Stimulated activated CD8-positive, alpha-beta memory T cell treated with anti-CD3 and anti-CD28 coated beads, Interleukin-12 subunit alpha, Interleukin-12 subunit beta, amount 100 ng/mL, for 24 hours (primary cell): ENCODE measurements around the gene VIT.

ENCODE experiments used
- DNase-seq: peaks from one replicate; pipeline ENCODE4 v3.0.0-alpha.2; 2020; ENCODE audit errors: extremely low read depth

The VIT gene, protein sequence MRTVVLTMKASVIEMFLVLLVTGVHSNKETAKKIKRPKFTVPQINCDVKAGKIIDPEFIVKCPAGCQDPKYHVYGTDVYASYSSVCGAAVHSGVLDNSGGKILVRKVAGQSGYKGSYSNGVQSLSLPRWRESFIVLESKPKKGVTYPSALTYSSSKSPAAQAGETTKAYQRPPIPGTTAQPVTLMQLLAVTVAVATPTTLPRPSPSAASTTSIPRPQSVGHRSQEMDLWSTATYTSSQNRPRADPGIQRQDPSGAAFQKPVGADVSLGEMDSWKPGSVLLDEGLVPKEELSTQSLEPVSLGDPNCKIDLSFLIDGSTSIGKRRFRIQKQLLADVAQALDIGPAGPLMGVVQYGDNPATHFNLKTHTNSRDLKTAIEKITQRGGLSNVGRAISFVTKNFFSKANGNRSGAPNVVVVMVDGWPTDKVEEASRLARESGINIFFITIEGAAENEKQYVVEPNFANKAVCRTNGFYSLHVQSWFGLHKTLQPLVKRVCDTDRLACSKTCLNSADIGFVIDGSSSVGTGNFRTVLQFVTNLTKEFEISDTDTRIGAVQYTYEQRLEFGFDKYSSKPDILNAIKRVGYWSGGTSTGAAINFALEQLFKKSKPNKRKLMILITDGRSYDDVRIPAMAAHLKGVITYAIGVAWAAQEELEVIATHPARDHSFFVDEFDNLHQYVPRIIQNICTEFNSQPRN

DNA sequence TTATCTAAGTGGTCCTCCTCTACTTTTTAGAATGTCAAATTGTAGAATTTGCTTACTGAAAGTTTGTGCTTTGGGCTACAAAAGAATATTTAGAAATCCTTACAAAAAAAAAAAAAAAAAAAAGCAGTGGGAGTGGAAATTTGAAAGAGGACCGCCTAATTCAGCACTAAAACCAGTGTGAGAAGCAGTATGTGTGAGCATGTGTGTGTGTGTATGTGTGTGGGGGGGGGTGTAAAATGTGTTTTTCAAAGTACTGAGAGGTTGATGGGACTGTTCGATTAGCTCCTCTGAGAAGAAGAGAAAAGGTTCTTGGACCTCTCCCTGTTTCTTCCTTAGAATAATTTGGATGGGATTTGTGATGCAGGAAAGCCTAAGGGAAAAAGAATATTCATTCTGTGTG, at the start of gene VIT:
Gene VIT, plus strand, starts transcription at position 175 of the 400 bp plus-strand sequence. CDS start 19,664 bp downstream, outside the sequence.
- no peak for DNase-seq

DNA sequence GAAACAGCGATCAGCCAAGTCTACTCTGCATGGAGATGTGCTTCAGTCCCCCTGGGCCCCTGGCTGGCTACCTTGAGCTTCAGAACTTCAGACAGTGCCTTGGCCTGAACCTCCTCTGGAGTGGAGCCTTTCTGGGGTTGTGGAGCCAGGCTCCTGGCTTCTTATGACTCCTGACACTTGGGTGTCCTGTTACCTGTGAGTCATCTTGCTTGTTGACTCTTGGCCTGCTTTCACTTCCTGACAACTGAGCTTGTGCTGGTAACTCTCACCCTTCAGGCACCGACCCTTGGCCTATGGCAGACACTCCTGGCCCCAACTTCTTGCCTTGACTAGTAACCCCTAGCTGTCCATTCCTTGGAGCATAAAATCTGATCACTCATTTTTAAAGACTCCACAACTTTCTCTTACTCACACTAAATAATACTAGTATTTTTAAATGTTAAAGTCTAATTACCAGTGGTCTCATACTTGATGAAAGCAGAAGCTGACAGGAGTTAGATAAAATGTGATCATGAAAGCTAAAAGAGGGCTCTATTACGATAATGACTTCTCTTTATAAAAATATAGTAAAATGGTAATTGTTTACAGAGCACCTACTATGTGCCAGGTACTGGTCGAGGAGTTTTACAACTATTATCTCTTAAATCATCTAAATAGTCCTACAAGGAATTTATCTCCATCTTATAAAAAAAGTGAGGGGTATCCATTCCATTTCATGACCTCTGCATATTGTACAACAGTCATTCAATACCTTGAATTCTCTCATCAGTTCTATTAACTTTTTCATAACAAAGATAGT, 46.3 kb upstream of the VIT start:
- DNase-seq, result no peak

DNA sequence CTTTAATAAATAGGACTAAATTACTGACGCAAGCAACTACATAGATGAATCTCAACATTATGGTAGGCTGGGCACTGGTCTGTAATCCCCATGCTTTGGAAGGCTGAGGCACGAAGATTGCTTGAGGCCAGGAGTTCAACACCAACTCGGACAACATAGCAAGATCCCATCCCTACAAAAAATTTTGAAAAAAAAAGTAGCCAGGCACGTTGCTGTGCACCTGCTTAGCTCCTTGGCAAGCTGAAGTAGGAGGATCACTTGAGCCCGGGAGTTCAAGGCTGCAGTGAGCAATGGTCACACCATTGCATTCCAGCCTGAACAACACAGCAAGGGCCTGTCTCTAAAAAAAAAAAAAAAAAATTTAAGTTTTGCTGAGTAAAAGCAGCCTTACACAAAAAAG, 43.4 kb upstream of the VIT start:
- no peak for DNase-seq

DNA sequence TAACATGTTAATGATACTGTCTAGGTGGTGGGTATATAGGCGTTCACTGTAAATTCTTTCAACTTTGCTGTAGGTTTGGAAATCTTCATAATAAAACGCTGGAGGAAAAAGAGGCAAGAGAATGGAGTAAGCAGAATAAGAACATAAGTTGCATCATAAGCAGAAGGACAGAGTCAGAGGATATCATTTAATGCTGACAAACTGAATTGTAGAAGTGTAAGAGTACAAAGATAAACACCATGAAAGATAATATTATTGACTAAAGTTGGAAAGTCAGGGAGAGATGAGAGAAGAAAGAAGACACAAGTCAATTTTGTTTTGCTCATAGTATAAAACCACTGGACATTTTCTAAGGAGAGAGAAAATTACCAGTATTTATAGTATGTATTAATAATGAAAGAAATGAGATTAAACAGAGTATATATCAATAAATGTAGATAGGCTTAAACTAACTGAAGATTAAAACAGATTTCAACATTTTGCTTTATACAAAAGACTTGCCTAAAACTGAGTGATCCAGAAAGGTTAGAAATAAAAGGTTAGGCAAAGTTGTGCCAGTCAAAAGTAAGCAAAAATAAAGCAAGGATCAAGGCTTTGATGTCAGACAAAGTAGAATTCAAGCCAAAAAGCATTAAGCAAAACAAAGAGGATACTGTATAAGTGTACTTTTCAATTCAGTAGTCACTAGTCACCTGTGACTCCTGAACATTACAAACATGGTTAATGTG, 42.4 kb upstream of the VIT start:
- no peak for DNase-seq

DNA sequence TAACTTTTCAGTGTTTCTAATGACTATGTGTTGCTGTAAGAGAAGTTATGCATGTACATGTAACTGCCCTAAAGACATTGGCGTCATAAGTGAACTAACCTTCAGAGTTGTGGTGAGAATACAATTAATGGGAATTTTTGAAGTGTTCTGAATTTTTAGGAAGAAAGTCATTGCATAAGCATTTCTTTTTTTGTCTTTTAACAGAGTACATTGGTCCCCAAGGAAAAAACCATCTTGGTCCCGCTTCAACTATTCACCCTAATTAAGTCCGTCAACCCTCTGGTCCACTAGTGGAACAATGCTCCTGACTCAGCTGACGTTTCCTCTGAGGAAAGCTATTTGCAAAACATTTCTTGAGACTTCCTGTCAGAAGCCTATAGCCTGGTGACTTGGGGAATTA, 41.1 kb upstream of the VIT start:
- DNase-seq, result no peak

DNA sequence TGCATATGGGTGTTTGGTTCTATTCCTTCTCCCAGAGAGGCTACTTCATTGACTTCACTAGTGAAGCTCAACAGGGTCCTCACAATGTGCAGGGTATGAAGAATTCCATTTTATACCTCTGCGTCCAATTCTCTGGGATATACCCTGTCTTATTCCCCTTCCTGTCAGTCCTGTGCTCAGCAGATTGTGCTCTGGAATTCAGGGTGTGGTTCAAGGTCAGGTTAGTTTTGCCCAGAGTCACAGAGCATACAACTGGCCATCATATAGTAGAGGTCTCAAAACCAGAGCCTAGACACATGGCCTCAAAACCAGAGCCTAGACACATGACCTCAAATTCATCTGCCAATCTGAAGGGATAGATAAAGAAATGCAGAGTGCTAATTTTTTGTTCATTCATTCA, 38.8 kb upstream of the VIT start:
- DNase-seq, result no peak

DNA sequence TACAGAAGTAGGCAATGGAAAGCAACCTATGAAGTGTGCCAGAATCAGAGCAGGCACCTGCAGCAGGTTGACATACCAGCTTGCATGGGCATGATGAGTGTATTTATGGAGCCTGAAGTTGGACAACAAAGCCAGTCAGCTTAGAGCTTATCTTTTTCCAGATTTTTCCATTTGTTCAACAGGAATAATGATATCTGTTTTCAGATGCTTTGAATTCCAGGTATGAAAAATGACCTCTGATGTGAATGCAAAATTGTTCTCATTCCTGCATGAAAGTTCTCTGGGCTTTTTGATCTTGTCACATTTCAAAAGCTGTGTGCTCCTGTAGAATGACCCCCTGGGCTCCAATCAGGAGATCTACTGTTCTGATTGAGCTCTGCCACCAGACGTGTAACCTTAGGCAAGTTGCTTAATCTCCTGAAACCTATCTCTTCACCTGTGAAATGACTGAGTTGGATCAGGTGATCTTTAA, 38.2 kb upstream of the VIT start:
- DNase-seq, result no peak

DNA sequence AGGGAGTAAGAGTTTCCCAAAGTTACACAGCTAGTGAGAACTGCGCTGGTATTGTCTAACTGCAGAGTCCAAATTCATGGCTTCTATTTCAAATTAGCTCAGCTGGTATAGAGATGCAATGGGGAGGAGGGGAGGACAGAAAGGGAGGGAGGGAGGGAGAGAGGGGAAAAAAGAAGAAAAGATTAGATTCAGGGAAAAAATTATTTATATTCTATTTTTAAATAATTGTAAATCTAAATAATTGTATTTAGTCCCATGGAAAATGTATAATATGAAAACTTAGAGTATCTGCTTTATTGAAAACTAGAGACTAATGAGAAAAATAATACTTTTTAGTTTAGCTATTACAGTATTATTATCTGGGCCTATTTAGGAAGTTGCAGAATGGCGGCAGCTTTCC, 37.3 kb upstream of the VIT start:
- no peak for DNase-seq

DNA sequence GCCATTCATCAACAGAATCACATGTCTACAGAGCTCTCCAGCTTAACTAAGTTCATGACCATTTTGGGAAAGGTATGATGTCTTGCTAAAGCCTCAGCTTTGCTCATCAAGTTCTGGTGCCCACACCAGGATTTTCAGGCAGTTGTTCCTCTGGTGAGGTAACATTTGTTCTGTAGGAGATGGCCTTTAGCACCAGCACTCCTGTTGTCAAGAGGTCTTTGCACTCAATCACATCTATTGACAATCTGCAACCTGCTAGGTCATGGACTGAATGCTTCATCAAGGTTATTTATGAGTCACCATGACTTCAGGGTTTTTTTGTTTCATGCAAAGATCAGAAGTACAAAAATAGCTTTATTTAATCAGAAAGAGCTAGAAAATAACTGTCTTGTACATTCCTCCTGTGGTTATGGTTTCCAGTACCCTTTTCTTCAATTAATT, 36.6 kb upstream of the VIT start:
- DNase-seq, result no peak

DNA sequence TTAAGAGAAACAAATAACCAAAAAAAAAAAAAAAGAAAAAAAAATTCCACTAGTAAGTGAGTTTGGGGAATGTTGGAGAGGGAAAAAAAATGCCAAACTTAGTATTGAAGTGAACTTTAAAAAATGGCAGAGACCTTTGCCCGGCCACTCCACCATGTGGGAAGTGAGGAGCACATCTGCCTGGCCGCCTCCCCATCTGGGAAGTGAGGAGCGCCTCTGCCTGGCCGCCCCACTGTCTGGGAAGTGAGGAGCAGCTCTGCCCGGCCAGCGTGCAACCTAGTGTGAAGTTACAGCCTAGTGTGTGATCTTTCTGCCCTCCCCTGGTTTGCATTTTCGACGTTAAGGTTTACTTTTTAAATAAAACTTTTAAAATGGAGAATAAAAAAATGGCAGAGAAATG, 33.9 kb upstream of the VIT start:
- no peak for DNase-seq

DNA sequence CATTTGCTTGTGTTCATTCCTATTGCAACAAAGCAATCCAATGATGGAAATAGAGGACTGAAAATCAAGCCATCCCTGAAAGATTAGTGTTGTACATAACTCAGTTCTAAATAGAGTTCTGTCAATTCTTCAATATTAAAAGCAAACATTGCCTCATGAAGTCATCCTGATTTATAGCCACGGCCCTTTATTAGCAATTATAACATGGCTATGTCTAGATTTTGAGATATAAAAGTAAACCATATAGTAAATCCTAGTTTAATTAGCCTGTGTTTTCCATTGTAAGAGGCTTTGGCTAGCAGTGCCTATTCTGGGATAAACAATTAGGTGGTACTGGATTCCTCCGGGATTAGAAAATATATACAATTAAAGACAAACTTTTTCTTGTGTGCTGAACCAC, 33.2 kb upstream of the VIT start:
- DNase-seq, result no peak

DNA sequence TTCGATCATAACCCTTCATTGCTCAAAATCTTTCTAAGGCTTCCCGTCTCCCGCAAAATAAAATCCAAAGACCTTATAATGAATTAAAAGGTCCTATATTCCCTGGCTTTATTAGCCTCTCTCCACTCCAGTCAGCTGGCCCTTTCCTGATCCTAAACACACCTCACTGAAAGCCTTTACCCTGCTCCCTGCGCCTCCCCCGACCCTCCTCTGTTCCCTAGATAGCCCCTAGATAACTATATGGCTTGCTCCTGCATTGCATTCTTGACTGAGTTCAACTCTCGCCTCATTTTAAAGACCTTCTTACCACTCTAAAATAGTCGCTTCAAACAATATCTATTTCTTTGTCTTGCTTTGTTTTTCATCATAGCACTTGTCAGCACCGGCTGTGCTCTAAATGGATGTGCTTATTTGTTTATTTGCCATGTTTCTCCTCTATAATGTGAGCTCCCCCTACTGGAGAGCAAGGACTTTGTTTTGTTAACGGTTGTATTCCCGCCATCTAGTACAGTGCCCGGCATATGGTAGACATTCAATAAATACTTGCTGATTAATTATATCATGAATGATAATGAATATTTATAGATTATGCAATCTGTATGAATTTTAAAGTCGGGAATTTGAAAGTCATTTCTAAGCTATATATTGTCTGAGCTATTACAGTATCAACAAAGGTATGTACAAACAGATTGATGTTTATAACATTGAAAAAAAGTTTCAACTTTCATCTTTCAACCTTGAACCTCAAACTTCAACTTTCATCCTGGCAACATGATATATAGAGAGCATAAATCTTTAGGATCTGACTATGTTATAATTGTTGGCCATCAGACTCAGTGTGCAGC, 32.4 kb upstream of the VIT start:
- DNase-seq, result no peak

DNA sequence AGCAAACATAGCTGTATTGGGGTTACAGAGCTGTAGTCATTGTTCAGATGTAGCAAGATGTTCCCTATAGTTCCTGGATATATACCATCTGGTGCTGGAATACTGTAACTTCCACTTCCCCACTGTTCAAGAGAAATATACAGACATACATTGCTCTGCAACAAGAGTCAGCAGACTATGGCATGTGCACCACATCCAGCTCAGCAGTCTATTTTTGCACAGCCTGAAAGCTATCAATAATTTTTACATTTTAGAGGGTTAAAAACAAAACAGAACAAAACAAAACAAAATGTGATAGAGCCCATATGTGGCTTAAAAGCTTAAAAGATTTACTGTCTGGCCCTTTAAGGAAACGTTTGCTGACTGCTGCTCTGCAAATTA, 31.8 kb upstream of the VIT start:
- DNase-seq, result no peak

DNA sequence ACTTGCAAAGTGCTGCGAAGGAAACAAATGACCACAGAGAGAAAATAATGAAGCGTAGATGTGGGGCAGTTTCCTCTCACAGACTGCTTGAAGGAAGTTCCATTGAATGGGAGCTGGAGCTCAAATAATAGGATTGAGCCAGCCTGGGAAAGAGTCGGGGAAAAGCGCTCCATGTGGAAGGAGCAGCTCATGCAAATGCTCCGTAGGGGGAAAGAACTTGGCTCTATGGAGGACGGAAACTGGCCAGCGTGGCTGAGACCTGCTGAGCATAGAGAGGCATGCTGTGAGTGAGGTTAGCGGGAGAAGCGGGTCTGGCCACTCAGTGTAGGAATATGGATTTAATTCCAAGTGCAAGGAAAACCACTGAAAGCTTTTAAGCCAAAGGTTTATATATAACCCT, 28.6 kb upstream of the VIT start:
- DNase-seq, result no peak

DNA sequence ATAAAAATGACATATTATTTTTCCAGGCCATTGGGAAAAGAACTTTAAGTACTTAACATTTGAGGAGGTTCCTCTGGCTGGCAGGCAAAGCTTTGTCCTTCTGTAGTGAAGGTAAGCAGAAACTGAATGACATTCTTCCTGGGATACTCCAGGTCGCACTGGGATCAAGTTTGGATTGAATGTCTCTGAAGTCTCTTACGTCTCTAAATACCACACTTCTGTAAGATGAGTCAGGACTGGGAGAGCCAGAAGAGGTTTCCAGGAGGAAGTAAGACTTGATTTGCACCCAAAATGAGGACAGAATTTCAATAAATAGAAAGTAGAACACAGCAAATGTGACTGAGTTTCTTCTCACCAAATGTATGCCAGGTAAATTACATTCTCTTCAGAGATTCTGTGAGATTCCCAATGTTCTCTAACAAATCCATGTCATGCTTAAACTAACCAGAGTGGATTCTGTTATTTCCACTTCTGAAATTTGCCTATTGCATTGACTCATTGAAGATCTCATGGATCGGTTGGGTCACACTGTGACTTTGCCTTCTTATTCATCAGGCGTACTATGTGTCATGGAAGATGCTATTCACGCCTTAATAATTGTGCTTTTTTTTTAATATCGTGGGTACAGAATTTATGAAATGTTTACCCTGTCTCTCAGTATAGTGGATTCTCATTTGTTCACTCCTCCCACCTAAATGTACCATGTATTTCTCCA, 25.5 kb upstream of the VIT start:
- no peak for DNase-seq

DNA sequence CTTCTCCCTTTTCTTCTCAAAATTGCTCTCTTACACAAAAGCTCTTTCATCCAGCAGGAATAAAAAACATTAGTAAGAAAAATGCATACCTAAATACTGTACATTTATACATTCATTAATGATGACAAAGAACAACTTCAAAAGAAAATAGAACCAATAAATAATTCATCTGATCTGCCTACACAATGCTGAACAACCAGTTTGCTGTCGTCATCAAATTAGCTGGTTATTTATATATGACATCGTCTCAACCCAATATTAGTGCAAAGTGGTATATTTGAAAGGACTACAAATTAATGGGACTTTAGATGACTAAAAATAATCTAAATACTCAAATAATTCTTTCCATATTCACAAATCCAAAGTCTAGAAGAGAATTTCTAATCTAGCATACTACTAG, 24.8 kb upstream of the VIT start:
- no peak for DNase-seq

DNA sequence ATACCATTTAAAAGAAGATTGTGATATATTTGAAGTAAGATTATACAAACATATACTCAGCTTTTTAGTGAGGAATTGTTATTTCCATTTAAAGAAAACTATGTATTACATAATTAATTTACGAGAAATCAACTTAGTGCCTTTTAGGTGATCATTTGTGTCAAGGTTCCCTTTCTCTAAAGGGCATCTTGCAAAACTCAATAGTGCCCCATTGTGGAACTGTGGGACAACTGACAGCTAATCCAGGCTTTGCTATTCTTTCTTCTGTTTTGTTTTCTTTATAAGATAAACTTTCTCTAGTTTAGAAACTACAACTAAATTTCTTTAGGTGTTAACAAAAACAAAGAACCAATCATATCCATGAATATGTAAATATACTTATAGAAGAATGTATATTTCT, 24.3 kb upstream of the VIT start:
- no peak for DNase-seq

DNA sequence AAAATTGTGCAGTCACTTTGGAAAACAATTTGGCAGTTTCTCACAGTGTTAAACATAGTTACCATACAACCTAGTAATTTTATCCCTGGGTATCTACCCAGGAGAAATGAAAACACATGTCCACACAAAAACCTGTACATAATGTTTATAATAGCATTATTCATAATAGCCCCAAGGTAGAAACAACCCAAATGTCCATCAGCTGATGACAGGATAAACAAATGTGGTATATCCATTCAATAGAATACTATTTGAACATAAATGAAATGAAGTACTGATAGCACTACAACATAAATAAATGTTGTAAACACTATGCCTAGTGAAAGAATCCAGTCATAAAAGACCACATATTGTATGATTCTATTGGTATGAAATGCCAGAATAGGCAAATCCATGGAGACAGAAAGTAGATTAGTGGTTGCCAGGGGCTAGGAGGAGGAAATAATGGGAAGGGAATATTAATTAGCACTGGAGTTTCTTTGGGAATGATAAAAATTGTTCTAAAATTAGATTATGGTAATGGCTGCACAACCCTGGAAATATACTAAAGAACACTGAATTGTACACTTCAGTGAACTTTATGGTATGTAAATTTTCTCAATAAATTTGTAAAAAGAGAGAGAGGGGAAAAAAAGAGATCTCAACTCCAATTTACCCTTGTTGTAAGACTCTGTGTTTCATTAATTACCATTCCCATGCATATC, 20.8 kb upstream of the VIT start:
- no peak for DNase-seq

DNA sequence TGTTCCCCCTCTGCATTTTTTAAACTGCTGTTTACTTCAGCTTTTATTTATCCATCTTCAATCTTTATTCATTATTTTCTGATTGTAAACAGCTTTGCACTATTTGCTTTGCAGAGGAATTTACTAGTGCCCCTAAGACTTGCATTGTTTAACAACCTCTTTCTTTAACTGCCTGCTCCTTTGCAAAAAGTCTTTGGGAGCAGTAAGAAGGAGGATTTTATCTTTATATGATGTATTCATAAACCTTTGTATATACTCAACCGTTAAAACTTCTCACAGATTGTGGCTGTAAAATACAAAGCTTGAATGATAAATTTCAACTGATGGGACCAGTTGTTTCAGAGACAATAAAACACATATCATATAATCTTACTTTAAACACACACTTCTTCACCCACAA, 20.1 kb upstream of the VIT start:
- DNase-seq, result no peak

DNA sequence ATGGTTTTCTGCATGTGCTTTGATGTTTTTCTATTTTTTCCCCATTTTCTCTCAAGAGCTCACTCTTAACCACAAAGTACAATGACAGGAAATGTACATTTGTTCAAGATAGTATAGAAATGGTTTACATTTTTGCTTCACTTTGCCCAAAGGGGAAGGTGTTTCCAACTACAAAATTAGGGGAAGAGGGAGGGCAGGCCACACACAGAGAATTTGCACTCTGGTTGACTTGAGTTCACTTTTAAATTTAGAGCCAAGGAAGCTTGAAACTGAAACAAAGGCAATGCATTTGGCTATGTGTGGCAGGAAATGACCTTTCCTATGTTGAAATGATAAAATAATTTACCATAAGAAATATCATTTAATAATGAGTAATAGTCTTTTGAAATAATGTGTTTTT, 19.1 kb upstream of the VIT start:
- no peak for DNase-seq
